Adrenal gland (tissue), 12 donors: ENCODE data around the gene GGT6. TPM values are rescaled to one million over a fixed set of nuclear protein-coding genes. Genes with fewer than 3 reads are reported as not detected.

Source experiments
- DNase-seq, 7 donors: peaks; one replicate each; pipeline ENCODE4 v3.0.0-alpha.2; 2019 to 2020
- H3K27ac ChIP-seq, 5 donors: fragments of 200-600 bp; sonication (generic) in 4 of 5; 1 replicate in 3 of 5; 2 replicates in 2 of 5; pipeline versions ENCODE4 v1.5.1 to v1.8.0; 2016 to 2020; ENCODE audit warnings: mild to moderate bottlenecking in 1 of 5
- H3K27me3 ChIP-seq: fragments of 200-600 bp; 2 replicates; pipeline ENCODE4 v1.8.0; 2021
- H3K36me3 ChIP-seq, 2 donors: fragments of 200-600 bp; replicated peaks in 1 of 2; 1 replicate in 1 of 2; 2 replicates in 1 of 2; pipeline versions ENCODE4 v1.5.1 to v1.8.0; 2018 to 2022
- H3K4me1 ChIP-seq, 2 donors: fragments of 200-600 bp; replicated peaks in 1 of 2; 1 replicate in 1 of 2; 2 replicates in 1 of 2; pipeline versions ENCODE4 v1.5.1 to v1.8.0; 2018 to 2021
- H3K4me3 ChIP-seq, 4 donors: fragments of 200-600 bp; sonication (generic) in 3 of 4; one replicate each; pipeline ENCODE4 v1.5.1; 2016 to 2018
- H3K9me3 ChIP-seq, 3 donors: fragments of 200-600 bp; sonication (generic) in 1 of 3; replicated peaks in 1 of 3; 1 replicate in 2 of 3; 2 replicates in 1 of 3; pipeline versions ENCODE4 v1.5.1 to v1.8.0; 2016 to 2021
- POLR2A ChIP-seq, 2 donors: fragments of 450-650 bp; IDR thresholded peaks; one replicate each; pipeline ENCODE4 v1.6.1; 2017; ENCODE audit warnings: antibody characterized with exemption in 2 of 2, mild to moderate bottlenecking in 2 of 2, moderate library complexity in 1 of 2
- WGBS, 4 donors: extraction: QIAGEN DNeasy Blood & Tissue Kit in 2 of 4; methylation state at CpG; one replicate each; pipeline versions ENCODE4 v1.1.5 to v1.1.7; 2013 to 2017; 5-methylcytosine and 5-hydroxymethylcytosine counted together
- intact Hi-C, 2 donors: fragments of 100-400 bp; cut with DNase I; formaldehyde crosslinking; loops; one replicate each; pipeline versions ENCODE4 v1.14.1 to v1.15.0; 2022 to 2023
- polyA plus RNA-seq, 3 donors: library from polyadenylated mRNA; stranded (reverse); fragments of 200-250 nt in 2 of 3; fragments of 350-450 nt in 1 of 3; fragmentation: Illumina TruSeq in 1 of 3; extraction: RNeasy Lipid Tissue Mini Kit (QIAGEN cat#74804) in 1 of 3; gene quantifications; one replicate each; pipeline ENCODE4 v1.2.3, GENCODE V29; 2013 to 2014
- total RNA-seq, 9 donors: library from RNA; depleted of rRNA in 4 of 9; stranded (reverse); fragments of >200 nt in 4 of 9; fragments of 120-200 nt in 1 of 9; fragmentation: NEBNext Ultra II Directional in 1 of 9; extraction: Animal tissue kit (Norgen Biotek cat#: 25700) in 1 of 9; gene quantifications; one replicate each; pipeline versions ENCODE4 v1.1.0 to v1.2.4, GENCODE V29; 2013 to 2023
- TF ChIP-seq, protein P1 (sequence below), 6 experiments: fragments of 450-650 bp in 4 of 6; fragments of 200-600 bp in 2 of 6; sonication (generic) in 1 of 6; IDR thresholded peaks; 1 replicate in 5 of 6; 2 replicates in 1 of 6; pipeline versions ENCODE4 v1.5.1 to v1.8.0; 2016 to 2021; ENCODE audit warnings: antibody characterized with exemption in 6 of 6, mild to moderate bottlenecking in 2 of 6, moderate library complexity in 1 of 6
- donor health status: healthy with polysubstance abuse.
- donor health status: Bipolar disorder and iron deficiency.
- donor health status: DM: yes; HTN: yes; CAD: no.
- donor health status: DM: no; HTN: no; CAD: no.
- donor health status: DM: no; HTN: no; CAD: no.
- donor health status: DM: yes; HTN: yes; CAD: no.

The GGT6 gene
- total and polyA plus RNA-seq, 12 donors: 0.06 to 4.2 (median 0.88) TPM

DNA sequence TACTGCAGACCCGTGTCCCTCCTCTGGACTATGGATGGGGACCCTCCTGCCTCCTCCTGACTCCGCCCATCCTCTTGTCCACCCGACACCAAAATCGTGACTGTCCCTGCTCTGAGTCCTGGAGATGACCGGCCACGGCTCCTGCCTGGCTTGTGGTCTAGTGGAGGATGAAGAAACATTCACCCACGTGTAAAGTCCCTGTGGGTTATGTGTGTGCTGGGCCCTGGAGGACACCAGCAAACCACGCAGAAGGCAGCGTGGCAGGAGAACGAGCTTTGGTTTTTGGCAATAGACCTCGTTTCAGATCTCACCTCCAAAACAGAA, 49.8 kb downstream of the GGT6 start:
- H3K27ac ChIP-seq: peak overlapping the region in 1 of 5 donors; percentile 27
- 73 to 83% (median 80%) methylated on average over 10 to 11 of the region's 11 CpGs for WGBS, 4 donors
- H3K4me3 ChIP-seq: no peak overlapping the region
- intact Hi-C loops: no loop called here
- H3K9me3 ChIP-seq: no peaks in the 10 kb centered on the region
- TF ChIP-seq, protein P1, sequence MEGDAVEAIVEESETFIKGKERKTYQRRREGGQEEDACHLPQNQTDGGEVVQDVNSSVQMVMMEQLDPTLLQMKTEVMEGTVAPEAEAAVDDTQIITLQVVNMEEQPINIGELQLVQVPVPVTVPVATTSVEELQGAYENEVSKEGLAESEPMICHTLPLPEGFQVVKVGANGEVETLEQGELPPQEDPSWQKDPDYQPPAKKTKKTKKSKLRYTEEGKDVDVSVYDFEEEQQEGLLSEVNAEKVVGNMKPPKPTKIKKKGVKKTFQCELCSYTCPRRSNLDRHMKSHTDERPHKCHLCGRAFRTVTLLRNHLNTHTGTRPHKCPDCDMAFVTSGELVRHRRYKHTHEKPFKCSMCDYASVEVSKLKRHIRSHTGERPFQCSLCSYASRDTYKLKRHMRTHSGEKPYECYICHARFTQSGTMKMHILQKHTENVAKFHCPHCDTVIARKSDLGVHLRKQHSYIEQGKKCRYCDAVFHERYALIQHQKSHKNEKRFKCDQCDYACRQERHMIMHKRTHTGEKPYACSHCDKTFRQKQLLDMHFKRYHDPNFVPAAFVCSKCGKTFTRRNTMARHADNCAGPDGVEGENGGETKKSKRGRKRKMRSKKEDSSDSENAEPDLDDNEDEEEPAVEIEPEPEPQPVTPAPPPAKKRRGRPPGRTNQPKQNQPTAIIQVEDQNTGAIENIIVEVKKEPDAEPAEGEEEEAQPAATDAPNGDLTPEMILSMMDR (IDR thresholded peaks at IDR 0.05): no peak
- TF ChIP-seq POLR2A (IDR thresholded peaks at IDR 0.05): no peak
- H3K4me1 ChIP-seq: no peaks in the 10 kb centered on the region
- H3K27me3 ChIP-seq: no peaks in the 10 kb centered on the region
- H3K36me3 ChIP-seq: no peaks in the 10 kb centered on the region
- no peak for DNase-seq

DNA sequence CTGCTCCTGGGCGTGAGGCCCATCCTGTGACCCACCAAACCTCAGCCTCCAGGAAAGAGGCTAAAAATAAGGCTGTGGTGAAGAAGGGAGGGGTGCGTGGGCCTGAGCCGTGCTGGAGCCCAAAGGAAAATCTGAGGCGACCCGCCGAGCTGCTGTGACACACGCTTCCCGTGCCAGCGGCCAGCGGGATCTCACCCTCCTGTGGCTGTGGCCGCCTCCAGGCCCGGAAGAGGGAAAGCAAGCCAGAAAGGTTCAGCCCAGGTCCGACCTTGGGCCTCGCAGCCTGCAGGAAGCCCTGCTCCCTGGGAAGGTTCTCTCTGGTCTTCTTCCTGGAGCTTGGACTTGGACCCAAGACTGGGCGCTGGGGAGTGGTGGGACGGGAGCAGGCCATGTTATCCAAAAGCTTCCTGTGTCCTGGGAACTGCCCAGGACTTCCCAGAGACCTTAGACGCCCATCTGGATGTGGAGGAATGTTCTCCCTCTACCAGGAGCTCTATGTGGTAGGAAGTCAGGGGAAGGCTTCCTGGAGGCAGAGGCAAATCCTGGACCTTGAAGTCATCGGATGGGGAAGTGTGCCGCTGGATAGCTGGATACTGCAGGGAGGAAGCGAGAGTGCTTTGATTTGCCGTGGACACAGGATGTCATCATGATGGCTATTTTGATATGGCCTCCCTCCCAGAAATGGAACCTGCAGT, 50.3 kb downstream of the GGT6 start:
- H3K9me3 ChIP-seq: no peaks in the 10 kb centered on the region
- no peaks in the 10 kb centered on the region for H3K4me1 ChIP-seq
- DNase-seq: peak in 5 of 7 donors; percentile 43 to 72 (median 67)
- H3K36me3 ChIP-seq: no peaks in the 10 kb centered on the region
- intact Hi-C loops: no loop called here
- TF ChIP-seq POLR2A (IDR thresholded peaks at IDR 0.05): no peak
- TF ChIP-seq, protein P1 (IDR thresholded peaks at IDR 0.05): no peak
- H3K27ac ChIP-seq: peak overlapping the region in 2 of 5 donors; percentile 27 to 41
- H3K27me3 ChIP-seq: no peaks in the 10 kb centered on the region
- WGBS, 4 donors: 50 to 77% (median 60%) methylated on average over 8 to 21 of the region's 21 CpGs
- H3K4me3 ChIP-seq: no peak overlapping the region

- Histone ChIP-seq H3K36me3 (no peaks in the 10 kb centered on the region), H3K4me3 (no peak overlapping the region), H3K4me1 (no peaks in the 10 kb centered on the region), H3K27ac (peak overlapping the region in 2 of 5 donors; percentile 27 to 41), H3K27me3 (peaks cover under 1% of the 10 kb centered on the region), H3K9me3 (no peaks in the 10 kb centered on the region)
- no peak for TF ChIP-seq POLR2A (IDR thresholded peaks at IDR 0.05)
- TF ChIP-seq, protein P1 (IDR thresholded peaks at IDR 0.05): no peak
- DNase-seq: no peak
- WGBS, 4 donors: 61 to 87% (median 69%) methylated on average over 6 to 8 of the region's 8 CpGs
- intact Hi-C loops: no loop called here
These were observed 51.0 kb downstream of the GGT6 start for GRCh38 chr17:4509401-4509800.

- 83 to 88% (median 85%) methylated on average over 2 to 3 of the region's 3 CpGs for WGBS, 4 donors
- H3K36me3 ChIP-seq: no peaks in the 10 kb centered on the region
- no peaks in the 10 kb centered on the region for H3K4me1 ChIP-seq
- DNase-seq: no peak
- no peak overlapping the region for H3K27ac ChIP-seq
- H3K9me3 ChIP-seq: no peaks in the 10 kb centered on the region
- H3K27me3 ChIP-seq: peaks cover 8% of the 10 kb centered on the region
- no peak overlapping the region for H3K4me3 ChIP-seq
- no peak for TF ChIP-seq POLR2A (IDR thresholded peaks at IDR 0.05)
- TF ChIP-seq, protein P1 (IDR thresholded peaks at IDR 0.05): no peak
- intact Hi-C loops: no loop called here
These were observed 52.2 kb downstream of the GGT6 start for GRCh38 chr17:4508207-4508606.
